ENCODE measurements around the gene CELSR1. TPM values are rescaled to one million over a fixed set of nuclear protein-coding genes. Genes with fewer than 3 reads are reported as not detected.

The CELSR1 gene
- total RNA-seq, 1 experiment from 2014 or later = 33.2 TPM

DNA sequence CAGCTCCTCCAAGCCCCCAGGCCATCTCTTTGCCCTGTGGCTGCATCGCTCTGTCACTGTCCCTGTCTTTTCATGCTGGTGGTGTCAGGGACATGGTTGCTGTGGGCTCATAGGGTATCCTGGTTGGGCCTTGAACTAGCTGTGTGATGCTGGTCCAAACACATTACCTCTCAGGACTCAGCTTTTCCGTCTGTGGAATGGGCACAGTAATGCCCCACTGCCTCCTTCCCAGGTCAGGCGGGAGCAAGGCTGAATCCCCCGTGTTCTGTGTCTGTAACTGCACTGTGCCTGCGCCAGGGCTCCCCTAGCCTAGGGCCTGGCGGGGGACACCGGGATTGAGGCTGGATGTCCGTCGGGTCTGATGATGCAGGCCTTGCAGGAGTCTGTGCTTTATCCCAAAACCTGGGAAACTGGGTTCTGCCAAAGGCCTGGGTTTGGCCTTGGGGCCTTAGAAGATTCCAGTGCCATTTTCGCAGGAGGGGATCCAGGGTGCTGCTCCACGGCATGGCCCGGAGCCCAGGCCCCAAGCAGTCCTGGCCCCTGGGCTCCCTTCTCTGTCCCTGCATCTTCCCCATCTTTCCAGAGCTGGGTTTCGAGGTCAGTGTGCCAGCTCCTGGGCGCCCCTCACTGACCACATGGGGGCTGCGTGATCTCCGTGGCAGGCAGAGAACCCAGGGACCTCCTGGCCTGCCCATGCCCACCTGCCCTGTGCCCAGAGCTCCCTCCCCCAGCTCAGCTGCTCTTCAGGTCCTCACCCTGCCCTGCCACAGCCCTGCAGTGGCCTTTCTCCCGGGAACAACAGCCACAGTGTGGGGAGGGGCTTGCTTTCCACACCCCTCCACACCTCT lies 32.7 kb upstream of the CELSR1 start:
- H3K36me3 Mint-ChIP-seq (ENCODE audit: insufficient read depth, unreplicated experiment) = no peaks in the 10 kb centered on the region
- intact Hi-C loops (cut with micrococcal nuclease; ENCODE audit: unreplicated experiment) = no loop called here
- H3K4me3 ChIP-seq (ENCODE audit: low read depth, low read length) = no peak overlapping the region
- no peak for DNase-seq
- CTCF ChIA-PET = interaction anchor here (0.6 kb wide), 1 partner anchor 173 kb away, joined by 7 read pairs; no protein-coding TSS in a partner anchor
- H3K4me1 Mint-ChIP-seq (ENCODE audit: low read depth, unreplicated experiment) = peaks cover 4% of the 10 kb centered on the region
- H3K4me3 Mint-ChIP-seq (ENCODE audit: unreplicated experiment) = no peak overlapping the region
- TF ChIP-seq, protein P1, sequence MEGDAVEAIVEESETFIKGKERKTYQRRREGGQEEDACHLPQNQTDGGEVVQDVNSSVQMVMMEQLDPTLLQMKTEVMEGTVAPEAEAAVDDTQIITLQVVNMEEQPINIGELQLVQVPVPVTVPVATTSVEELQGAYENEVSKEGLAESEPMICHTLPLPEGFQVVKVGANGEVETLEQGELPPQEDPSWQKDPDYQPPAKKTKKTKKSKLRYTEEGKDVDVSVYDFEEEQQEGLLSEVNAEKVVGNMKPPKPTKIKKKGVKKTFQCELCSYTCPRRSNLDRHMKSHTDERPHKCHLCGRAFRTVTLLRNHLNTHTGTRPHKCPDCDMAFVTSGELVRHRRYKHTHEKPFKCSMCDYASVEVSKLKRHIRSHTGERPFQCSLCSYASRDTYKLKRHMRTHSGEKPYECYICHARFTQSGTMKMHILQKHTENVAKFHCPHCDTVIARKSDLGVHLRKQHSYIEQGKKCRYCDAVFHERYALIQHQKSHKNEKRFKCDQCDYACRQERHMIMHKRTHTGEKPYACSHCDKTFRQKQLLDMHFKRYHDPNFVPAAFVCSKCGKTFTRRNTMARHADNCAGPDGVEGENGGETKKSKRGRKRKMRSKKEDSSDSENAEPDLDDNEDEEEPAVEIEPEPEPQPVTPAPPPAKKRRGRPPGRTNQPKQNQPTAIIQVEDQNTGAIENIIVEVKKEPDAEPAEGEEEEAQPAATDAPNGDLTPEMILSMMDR (IDR thresholded peaks at IDR 0.05; ENCODE audit: insufficient read depth in 1 of 2, low read depth in 1 of 2, low read length in 1 of 2, severe bottlenecking in 1 of 2, unreplicated experiment in 1 of 2) = no peak
- H3K36me3 ChIP-seq (ENCODE audit: control insufficient read depth, insufficient read depth, low read length) = no peaks in the 10 kb centered on the region
- peaks cover 5% of the 10 kb centered on the region for H3K4me1 ChIP-seq
- H3K9me3 Mint-ChIP-seq (ENCODE audit: unreplicated experiment) = peaks cover 23% of the 10 kb centered on the region
- H3K9me3 ChIP-seq = 0 out of 2 replicates have a peak, but pooled peaks cover 4% of the 10 kb centered on the region
- POLR2A ChIA-PET = no interaction called here
- no TSS peak for BruUV-seq (replicated peaks)
- no peaks in the 10 kb centered on the region for H3K27me3 ChIP-seq (replicated peaks; ENCODE audit: control insufficient read depth, insufficient read depth, low read length)
- H3K27ac Mint-ChIP-seq (ENCODE audit: unreplicated experiment) = no peak overlapping the region
- H3K27me3 Mint-ChIP-seq (ENCODE audit: insufficient read depth, unreplicated experiment) = no peaks in the 10 kb centered on the region

DNA sequence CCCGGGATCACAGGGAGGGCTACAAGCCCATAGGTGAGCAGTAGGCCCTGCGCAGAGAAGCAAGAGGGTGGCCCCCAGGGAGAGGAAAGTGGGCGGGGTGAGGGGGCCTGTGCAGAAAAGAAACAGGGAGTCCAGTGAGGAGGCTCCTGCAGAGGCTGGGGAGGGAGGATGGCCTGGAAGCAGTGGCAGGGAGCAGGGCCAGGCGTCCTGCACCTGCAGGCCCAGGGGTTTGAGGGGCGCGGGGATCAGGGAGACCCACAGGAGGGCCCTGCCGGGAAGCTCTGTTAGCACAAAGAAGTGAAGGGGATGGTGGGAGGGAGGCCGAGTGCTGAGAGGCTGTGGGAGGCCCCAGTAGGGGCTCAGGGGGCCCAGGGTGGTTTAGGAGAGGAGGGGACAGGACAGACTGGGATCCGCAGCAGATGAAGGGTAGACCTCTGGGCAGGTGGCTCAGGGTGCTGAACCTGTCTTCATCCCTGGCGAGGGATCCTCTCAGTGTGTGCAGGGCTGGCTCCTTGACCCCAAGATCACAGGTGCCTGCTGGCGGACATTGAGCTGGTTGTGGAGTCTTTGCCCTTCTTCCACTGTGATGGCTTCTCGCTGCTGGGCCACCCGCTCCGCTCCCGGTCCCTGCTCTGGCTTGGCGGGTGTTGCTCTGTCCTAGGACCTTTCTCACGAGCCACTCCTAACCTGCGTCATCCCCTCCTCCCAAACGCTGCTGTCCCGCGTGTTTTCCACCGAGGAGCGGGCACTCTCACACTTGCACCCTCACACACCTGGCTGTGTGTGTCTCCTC lies 31.8 kb upstream of the CELSR1 start:
- intact Hi-C loops (cut with micrococcal nuclease; ENCODE audit: unreplicated experiment) = no loop called here

More for the DNA sequence above, 31.8 kb upstream of the CELSR1 start:
- Histone ChIP-seq H3K27me3 (replicated peaks; ENCODE audit: control insufficient read depth, insufficient read depth, low read length) (no peaks in the 10 kb centered on the region), H3K9me3 (0 out of 2 replicates have a peak, but pooled peaks cover 4% of the 10 kb centered on the region), H3K36me3 (ENCODE audit: control insufficient read depth, insufficient read depth, low read length) (no peaks in the 10 kb centered on the region), H3K4me3 (ENCODE audit: low read depth, low read length) (no peak overlapping the region), H3K4me1 (peaks cover 2% of the 10 kb centered on the region)
- TF ChIP-seq, protein P1 (IDR thresholded peaks at IDR 0.05; ENCODE audit: insufficient read depth in 1 of 2, low read depth in 1 of 2, low read length in 1 of 2, severe bottlenecking in 1 of 2, unreplicated experiment in 1 of 2) = no peak
- CTCF ChIA-PET = interaction anchor here (0.6 kb wide), 1 partner anchor 68 kb away, joined by 3 read pairs; no protein-coding TSS in a partner anchor
- Mint-ChIP-seq H3K4me1 (ENCODE audit: low read depth, unreplicated experiment) (no peaks in the 10 kb centered on the region), H3K27ac (ENCODE audit: unreplicated experiment) (peak overlapping the region; percentile 15), H3K27me3 (ENCODE audit: insufficient read depth, unreplicated experiment) (no peaks in the 10 kb centered on the region), H3K36me3 (ENCODE audit: insufficient read depth, unreplicated experiment) (no peaks in the 10 kb centered on the region), H3K4me3 (ENCODE audit: unreplicated experiment) (no peak overlapping the region), H3K9me3 (ENCODE audit: unreplicated experiment) (peaks cover 23% of the 10 kb centered on the region)
- POLR2A ChIA-PET = no interaction called here
- DNase-seq = no peak
- no TSS peak for BruUV-seq (replicated peaks)
